ENCODE results near the gene C16orf87.

C16orf87 gene

DNA sequence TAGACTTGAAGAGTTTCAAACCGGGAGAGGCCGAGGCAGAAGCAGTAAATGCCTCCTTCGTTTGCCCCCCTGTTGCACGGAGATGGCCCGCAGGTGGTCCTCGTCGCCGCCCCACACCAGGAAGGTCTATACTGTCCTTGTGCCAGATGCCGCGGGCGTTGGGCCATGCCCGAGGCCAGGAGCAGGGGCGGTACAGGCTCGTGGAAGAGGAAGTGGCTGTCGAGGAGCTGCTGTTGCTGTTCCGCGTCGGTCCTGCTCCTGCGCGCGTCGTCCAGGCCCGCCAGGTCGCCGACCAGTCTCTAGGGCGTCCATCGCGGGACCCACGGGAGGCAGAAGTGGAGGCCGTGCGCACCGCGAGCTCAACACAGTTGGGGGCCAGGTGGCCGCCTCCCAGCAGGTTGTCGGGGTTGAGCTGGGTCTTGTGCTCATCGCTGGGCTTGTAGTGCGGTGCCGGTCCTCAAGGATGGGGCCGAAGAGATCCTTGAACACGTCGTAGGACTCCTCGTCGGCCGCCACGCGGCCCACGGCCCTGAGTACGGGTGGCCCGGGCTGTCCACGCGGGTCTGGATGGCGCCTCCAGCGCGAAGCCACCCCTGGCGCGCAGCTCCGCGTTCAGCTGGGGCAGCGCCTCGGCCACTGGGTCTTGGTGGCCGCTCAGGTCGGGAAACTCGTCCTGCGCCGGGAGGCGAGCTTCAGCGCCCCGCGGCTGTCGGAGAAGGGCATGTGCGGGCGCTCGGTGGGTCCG is 13.1 kb upstream of the C16orf87 start:
- DNase-seq (ENCODE audit: low spot score) = no peak

GRCh38 chr16:46842192-46842895 is 11.4 kb upstream of the C16orf87 start:
- no peak for DNase-seq (ENCODE audit: low spot score)

DNA sequence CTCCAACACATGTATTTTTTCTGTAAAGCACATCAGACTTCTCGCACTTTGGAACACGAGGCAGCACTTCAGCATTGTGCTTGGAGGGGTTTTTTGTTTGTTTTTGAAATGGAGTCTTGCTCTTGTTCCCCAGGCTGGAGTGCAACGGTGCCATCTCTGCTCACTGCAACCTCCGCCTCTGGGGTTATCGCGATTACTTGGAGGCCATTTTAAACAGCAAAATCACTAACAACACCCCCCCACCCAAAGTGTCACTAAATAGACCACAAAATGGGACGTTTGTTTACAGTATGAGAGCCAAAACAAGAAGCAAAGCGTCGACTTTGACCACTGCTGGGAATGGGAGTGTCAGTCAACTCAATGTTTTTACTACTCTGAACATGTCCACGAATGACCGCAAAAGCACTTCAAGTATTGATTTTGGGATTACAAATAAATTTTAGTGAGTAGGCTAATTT is 9.0 kb upstream of the C16orf87 start:
- DNase-seq (ENCODE audit: low spot score) = no peak

GRCh38 chr16:46836534-46837530 is 5.9 kb upstream of the C16orf87 start:
- DNase-seq (ENCODE audit: low spot score) = no peak

DNA sequence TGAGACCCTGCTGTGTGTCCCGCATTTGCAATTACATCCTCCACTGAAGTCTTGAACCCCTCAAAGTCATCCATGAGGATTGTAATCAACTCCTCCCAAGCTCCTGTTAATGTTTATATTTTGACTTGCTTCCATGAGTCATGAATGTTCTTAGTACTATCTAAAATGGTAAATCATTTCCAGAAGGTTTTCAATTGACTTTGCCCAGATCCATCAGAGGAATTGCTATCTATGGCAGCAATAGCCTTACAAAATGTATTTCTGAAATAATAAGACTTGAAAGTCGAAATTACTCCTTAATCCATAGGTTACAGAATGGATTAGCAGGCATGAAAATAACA is 2.5 kb upstream of the C16orf87 start:
- no peak for DNase-seq (ENCODE audit: low spot score)

- no peak for DNase-seq (ENCODE audit: low spot score)
Measured at GRCh38 chr16:46832757-46833459, 1.9 kb upstream of the C16orf87 start.

DNA sequence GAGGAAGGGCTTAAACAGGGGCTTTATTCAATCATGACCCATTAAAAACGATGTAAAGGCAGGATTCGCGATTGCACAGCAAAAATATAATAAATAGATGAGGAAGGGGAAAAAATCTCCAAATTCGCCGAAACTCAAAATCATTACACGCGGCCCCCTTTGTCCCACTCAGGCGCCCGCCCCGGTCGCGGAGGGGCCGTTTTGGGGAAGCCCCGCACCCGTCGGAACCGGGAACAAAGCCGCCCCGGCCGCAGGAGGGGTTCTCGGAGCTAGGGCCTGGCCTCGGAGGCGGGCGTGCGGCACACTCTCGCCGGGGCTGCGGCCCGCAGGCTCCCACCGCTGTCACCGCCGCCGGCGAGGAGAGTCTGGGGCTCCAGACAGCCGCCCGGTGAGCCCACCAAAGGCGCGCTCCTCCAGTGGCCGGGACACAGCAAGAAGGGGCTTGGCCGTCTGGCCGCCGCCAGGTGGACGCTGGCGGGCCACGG is 521 bp downstream of the C16orf87 start:
- DNase-seq (ENCODE audit: low spot score) = no peak

GRCh38 chr16:46828943-46829342 is 2.0 kb downstream of the C16orf87 start:
- no peak for DNase-seq (ENCODE audit: low spot score)

DNA sequence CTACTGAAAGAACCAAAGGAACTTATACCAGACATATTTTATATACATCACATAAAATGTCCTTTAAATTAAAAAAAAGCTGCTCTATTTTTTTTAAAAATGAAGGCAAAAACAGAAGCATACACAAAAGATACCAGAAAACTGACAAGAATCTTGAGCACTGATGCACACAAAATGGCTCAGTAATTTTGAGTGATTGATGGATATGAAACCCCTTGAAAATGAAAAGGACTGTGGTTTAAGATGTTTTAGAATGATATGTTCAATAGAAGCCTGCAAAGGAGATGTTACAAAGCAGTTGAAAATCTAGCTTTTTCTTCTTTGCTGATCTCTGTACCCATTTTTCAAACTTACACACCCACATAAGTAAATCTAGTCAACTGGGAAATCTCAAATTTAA is 2.7 kb downstream of the C16orf87 start:
- no peak for DNase-seq (ENCODE audit: low spot score)

GRCh38 chr16:46826631-46827030 is 4.3 kb downstream of the C16orf87 start:
- DNase-seq (ENCODE audit: low spot score) = no peak

GRCh38 chr16:46822270-46822669 is 8.7 kb downstream of the C16orf87 start:
- no peak for DNase-seq (ENCODE audit: low spot score)

DNA sequence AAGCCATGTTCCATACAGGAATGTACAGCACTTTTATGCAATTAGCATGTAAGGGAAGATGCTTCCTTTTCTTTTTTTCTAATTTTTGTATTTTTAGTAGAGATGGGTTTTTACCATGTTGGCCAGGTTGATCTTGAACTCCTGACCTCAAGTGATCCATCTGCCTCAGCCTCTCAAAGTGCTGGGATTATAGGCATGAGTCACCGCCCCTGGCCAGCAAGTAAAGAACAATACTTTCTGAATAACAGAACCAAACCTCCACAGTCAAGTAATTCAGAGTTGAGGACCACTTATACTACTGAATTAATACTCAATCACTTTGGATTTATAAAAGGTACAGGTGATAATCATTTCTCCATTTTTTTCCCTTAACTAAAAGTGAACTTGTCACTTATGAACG is 13.0 kb downstream of the C16orf87 start:
- DNase-seq (ENCODE audit: low spot score) = no peak

DNA sequence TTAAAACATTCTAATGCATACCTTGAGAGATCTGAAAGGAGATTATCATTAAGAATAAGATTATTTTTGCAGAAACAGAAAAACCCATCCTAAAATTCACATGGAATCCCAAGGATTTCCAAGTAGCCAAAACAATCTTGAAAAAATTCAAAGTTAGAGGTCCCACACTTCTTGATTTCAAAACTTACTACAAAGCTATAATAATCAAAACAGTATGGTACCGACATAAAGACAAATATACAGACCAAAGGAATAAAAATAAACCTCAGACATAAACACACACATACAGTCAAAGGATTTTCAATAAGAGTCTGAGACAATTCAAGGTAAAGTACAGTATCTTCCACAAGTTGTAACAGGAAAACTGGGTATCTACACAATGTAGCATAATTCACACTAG is 16.2 kb downstream of the C16orf87 start:
- DNase-seq (ENCODE audit: low spot score) = no peak

GRCh38 chr16:46813611-46814010 is 17.4 kb downstream of the C16orf87 start:
- no peak for DNase-seq (ENCODE audit: low spot score)

GRCh38 chr16:46812781-46813540 is 18.0 kb downstream of the C16orf87 start:
- DNase-seq (ENCODE audit: low spot score) = no peak

GRCh38 chr16:46811682-46812081 is 19.3 kb downstream of the C16orf87 start:
- no peak for DNase-seq (ENCODE audit: low spot score)

DNA sequence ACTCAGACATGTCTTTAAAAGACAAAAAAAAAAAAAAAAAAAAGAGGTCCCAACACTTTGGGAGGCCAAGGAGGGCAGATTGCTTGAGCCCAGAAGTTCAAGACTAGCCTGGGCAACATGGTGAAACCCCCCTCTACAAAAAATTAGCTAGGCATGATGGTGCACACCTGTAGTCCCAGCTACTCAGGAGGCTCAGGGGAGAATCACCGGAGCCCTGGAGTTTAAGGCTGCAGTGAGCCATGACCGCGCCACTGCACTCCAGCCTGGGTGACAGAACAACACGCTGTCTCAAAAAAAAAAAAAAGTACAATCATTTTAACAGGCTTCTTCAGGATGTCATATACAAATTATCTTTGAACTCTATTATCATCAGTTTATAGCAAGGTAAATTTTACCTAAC is 22.0 kb downstream of the C16orf87 start:
- no peak for DNase-seq (ENCODE audit: low spot score)

GRCh38 chr16:46807336-46807735 is 23.6 kb downstream of the C16orf87 start:
- no peak for DNase-seq (ENCODE audit: low spot score)

DNA sequence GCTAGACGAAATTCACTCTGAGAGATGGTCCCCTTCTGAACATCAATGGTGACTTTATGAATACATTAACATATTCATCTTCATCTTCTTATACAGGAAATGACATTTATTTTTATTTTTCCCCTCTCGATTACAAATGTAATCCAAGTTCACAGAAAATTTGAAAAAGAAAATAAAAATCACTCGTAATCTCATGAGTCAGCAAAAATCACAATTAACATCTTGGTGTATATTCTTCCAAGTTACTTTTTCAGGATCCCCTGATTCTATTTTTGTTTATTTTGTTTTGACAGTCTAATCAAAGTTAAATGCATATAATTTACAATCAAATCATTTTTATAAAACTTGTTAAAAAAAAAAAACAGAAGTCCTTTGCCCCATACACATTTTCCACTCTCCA is 27.6 kb downstream of the C16orf87 start:
- no peak for DNase-seq (ENCODE audit: low spot score)

- DNase-seq (ENCODE audit: low spot score) = peak; percentile 26
Measured at GRCh38 chr16:46801428-46802049, 29.4 kb downstream of the C16orf87 start.

Data from D341Med (cell line).